HepG2 (cell line): Measurements from ENCODE around the gene MICAL3. TPM values are rescaled to one million over a fixed set of nuclear protein-coding genes. Genes with fewer than 3 reads are reported as not detected.
A peak's percentile ranks its signal among the peaks of the same experiment; 100 is the strongest.

Source experiments
- CREB3 ChIP-seq: sonication (generic); formaldehyde crosslinking; IDR thresholded peaks from 2 replicates; pipeline ENCODE4 v1.5.0; 2020; ENCODE audit warnings: missing genetic modification reagents
- FOSL2 ChIP-seq: sonication (generic); formaldehyde crosslinking; IDR thresholded peaks from 2 replicates; pipeline ENCODE4 v1.4.0; 2020; ENCODE audit warnings: missing genetic modification reagents
- GABPA ChIP-seq, 2 experiments: IDR thresholded peaks; 2 replicates each; pipeline ENCODE4 v1.6.1; 2011 to 2016; ENCODE audit warnings: low read depth in 2 of 2, low read length in 1 of 2, missing biosample characterization in 1 of 2, missing genetic modification characterization in 1 of 2
- HCFC1 ChIP-seq: fragments of 150-350 bp; IDR thresholded peaks from 2 replicates; pipeline ENCODE4 v1.6.1; 2014; ENCODE audit warnings: low read depth, low read length
- HNF1B ChIP-seq: sonication (generic); formaldehyde crosslinking; IDR thresholded peaks from 2 replicates; pipeline ENCODE4 v1.5.1; 2020; ENCODE audit warnings: mild to moderate bottlenecking, moderate library complexity, missing genetic modification reagents
- LRRFIP1 ChIP-seq: sonication (generic); formaldehyde crosslinking; conservative IDR thresholded peaks from 2 replicates; pipeline ENCODE4 v1.4.0; 2020; ENCODE audit warnings: missing genetic modification reagents
- MYPOP ChIP-seq: sonication (generic); formaldehyde crosslinking; IDR thresholded peaks from 2 replicates; pipeline ENCODE4 v1.8.1; 2023; ENCODE audit warnings: mild to moderate bottlenecking, moderate library complexity, missing genetic modification reagents
- SAP130 ChIP-seq: IDR thresholded peaks from 2 replicates; pipeline ENCODE4 v1.6.1; 2016; ENCODE audit warnings: low read depth
- TRIM24 ChIP-seq: sonication (generic); formaldehyde crosslinking; IDR thresholded peaks from 2 replicates; pipeline ENCODE4 v1.8.0; 2022; ENCODE audit warnings: mild to moderate bottlenecking, missing genetic modification reagents
- ZMAT3 ChIP-seq: sonication (generic); formaldehyde crosslinking; conservative IDR thresholded peaks from 2 replicates; pipeline ENCODE4 v1.7.0; 2021; ENCODE audit warnings: missing genetic modification reagents
- ZNF256 ChIP-seq: sonication (generic); formaldehyde crosslinking; conservative IDR thresholded peaks from 2 replicates; pipeline ENCODE4 v1.4.0; 2020; ENCODE audit warnings: missing genetic modification reagents
- ZNF776 ChIP-seq: sonication (generic); formaldehyde crosslinking; IDR thresholded peaks from 2 replicates; pipeline ENCODE4 v1.4.0; 2020; ENCODE audit warnings: mild to moderate bottlenecking, missing genetic modification reagents
- polyA plus RNA-seq, 8 experiments: library from polyadenylated mRNA; depleted of rRNA in 3 of 8; stranded (reverse) in 7 of 8; unstranded in 1 of 8; fragments of >200 nt; fragmentation: Illumina TruSeq in 4 of 8; extraction: Trizol in 4 of 8; gene quantifications; 2 replicates each; pipeline versions ENCODE4 v1.2.1 to v1.2.3, GENCODE V29; 2011 to 2016; ENCODE audit warnings: low read depth in 4 of 8, missing spikeins in 1 of 8, mixed read lengths in 1 of 8; ENCODE audit not compliant: insufficient read depth in 1 of 8
- total RNA-seq, 5 experiments: library from RNA; depleted of rRNA; stranded (reverse); fragments of >200 nt; fragmentation: Illumina TruSeq; extraction: Trizol; gene quantifications; 2 replicates each; pipeline ENCODE4 v1.2.3, GENCODE V29; 2016; ENCODE audit warnings: low read depth in 1 of 5
- TF ChIP-seq, protein P1 (sequence below), 2 experiments: sonication (generic) in 1 of 2; formaldehyde crosslinking in 1 of 2; IDR thresholded peaks; 2 replicates each; pipeline versions ENCODE4 v1.6.1 to v1.9.0; 2014 to 2022; ENCODE audit warnings: antibody characterized with exemption in 1 of 2, borderline replicate concordance in 1 of 2, inconsistent platforms in 1 of 2, low read depth in 1 of 2, missing genetic modification reagents in 1 of 2
- TF ChIP-seq, protein P2 (sequence below): sonication (generic); formaldehyde crosslinking; IDR thresholded peaks from 2 replicates; pipeline ENCODE4 v1.9.0; 2022; ENCODE audit warnings: missing genetic modification reagents, mild to moderate bottlenecking, borderline replicate concordance

The MICAL3 gene
- total and polyA plus RNA-seq, 2 of the 13 experiments (the other 11 are each of a cell fraction or from before 2014, with no cell fraction given), result 5.3 to 12.5 TPM

GRCh38 chr22:18023509-18024275 lies 669 bp downstream of the MICAL3 start (continued):
- TF ChIP-seq HCFC1 (no peak), FOSL2 (CRISPR knock-in tag) (no peak), CREB3 (CRISPR knock-in tag) (no peak), TRIM24 (CRISPR knock-in tag) (no peak), SAP130 (CRISPR knock-in tag) (peak; percentile 49), MYPOP (CRISPR knock-in tag) (peak; percentile 100), HNF1B (CRISPR knock-in tag) (no peak), ZNF776 (CRISPR knock-in tag) (no peak), ZMAT3 (CRISPR knock-in tag) (no peak), GABPA (IDR thresholded peaks at IDR 0.05; ENCODE audit: low read depth, low read length) (no peak), GABPA (CRISPR knock-in tag; IDR thresholded peaks at IDR 0.05; ENCODE audit: low read depth) (no peak), LRRFIP1 (CRISPR knock-in tag) (no peak), ZNF256 (CRISPR knock-in tag) (no peak)
- TF ChIP-seq, protein P1, sequence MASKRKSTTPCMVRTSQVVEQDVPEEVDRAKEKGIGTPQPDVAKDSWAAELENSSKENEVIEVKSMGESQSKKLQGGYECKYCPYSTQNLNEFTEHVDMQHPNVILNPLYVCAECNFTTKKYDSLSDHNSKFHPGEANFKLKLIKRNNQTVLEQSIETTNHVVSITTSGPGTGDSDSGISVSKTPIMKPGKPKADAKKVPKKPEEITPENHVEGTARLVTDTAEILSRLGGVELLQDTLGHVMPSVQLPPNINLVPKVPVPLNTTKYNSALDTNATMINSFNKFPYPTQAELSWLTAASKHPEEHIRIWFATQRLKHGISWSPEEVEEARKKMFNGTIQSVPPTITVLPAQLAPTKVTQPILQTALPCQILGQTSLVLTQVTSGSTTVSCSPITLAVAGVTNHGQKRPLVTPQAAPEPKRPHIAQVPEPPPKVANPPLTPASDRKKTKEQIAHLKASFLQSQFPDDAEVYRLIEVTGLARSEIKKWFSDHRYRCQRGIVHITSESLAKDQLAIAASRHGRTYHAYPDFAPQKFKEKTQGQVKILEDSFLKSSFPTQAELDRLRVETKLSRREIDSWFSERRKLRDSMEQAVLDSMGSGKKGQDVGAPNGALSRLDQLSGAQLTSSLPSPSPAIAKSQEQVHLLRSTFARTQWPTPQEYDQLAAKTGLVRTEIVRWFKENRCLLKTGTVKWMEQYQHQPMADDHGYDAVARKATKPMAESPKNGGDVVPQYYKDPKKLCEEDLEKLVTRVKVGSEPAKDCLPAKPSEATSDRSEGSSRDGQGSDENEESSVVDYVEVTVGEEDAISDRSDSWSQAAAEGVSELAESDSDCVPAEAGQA (IDR thresholded peaks at IDR 0.05; ENCODE audit: low read depth), result no peak
- TF ChIP-seq, protein P1 (CRISPR knock-in tag; IDR thresholded peaks at IDR 0.05; ENCODE audit: borderline replicate concordance), result no peak
- TF ChIP-seq, protein P2, sequence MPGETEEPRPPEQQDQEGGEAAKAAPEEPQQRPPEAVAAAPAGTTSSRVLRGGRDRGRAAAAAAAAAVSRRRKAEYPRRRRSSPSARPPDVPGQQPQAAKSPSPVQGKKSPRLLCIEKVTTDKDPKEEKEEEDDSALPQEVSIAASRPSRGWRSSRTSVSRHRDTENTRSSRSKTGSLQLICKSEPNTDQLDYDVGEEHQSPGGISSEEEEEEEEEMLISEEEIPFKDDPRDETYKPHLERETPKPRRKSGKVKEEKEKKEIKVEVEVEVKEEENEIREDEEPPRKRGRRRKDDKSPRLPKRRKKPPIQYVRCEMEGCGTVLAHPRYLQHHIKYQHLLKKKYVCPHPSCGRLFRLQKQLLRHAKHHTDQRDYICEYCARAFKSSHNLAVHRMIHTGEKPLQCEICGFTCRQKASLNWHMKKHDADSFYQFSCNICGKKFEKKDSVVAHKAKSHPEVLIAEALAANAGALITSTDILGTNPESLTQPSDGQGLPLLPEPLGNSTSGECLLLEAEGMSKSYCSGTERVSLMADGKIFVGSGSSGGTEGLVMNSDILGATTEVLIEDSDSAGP (CRISPR knock-in tag), result peak; percentile 68
